HG02884 (cell line): ENCODE results near the gene STK38.
A peak's percentile ranks its signal among the peaks of the same experiment; 100 is the strongest.
"Not testable (repeated sequence)": the region's sequence is repeated elsewhere in the genome, so short reads cannot be mapped to it uniquely, and the experiment has no call there.

Experiments
- ATAC-seq: cut with Tn5 transposase; IDR thresholded peaks from one replicate; pipeline ENCODE4 v1.9.1; 2021; ENCODE audit warnings: mild to moderate bottlenecking, moderate library complexity; ENCODE audit not compliant: unreplicated experiment

STK38 gene

DNA sequence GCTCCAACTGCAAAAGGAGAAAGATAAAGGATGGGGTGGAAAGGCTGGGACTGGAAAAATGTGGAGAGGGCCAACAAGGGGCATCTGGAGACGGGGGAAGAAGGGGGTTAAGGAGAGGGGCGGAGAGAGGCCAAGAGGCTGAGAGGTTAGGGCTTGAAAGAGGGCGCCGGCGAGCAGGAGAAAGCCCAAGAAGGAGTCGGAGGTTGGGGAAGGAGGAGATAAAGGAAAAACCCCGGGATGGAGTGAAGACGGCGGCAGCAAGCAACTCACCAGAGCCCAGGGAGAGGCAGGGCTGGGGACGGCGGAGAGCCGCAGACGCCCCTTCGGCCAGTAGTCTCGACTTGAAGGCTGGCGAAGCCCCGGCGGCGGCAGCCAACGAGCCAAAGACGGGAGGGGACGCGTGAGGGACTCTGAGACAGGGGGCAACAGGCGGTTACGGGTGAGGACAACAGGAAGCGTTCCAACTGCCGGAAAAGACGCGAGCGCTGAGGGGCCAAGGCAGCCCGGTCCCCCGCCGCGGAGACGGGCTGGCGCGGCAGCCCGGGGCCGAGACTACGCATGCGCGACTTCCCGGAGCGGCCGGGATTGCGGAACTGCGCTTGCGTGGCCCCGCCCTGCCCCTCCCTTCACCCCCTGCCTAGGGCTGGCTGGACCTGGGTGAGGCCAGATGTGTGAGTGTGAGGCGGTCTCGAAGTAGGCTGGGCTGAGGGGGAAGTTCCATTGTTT, at the start of gene STK38:
TSS of gene STK38 (minus strand) at position 560 of the 726 bp plus-strand sequence. CDS start 7,277 bp downstream, outside the sequence.
- peak; percentile 68 for ATAC-seq

- no peak for ATAC-seq
Observed at GRCh38 chr6:36596356-36596755, 49.1 kb upstream of the STK38 start.

- ATAC-seq: no peak
Observed at GRCh38 chr6:36594816-36595643, 47.8 kb upstream of the STK38 start.

GRCh38 chr6:36594029-36594815, 46.9 kb upstream of the STK38 start, which contains the start of gene SRSF3:
Gene SRSF3, plus strand, starts transcription at chr6:36594362. Its CDS starts 2,401 bp downstream, at chr6:36596763.
- ATAC-seq: peak; percentile 90

DNA sequence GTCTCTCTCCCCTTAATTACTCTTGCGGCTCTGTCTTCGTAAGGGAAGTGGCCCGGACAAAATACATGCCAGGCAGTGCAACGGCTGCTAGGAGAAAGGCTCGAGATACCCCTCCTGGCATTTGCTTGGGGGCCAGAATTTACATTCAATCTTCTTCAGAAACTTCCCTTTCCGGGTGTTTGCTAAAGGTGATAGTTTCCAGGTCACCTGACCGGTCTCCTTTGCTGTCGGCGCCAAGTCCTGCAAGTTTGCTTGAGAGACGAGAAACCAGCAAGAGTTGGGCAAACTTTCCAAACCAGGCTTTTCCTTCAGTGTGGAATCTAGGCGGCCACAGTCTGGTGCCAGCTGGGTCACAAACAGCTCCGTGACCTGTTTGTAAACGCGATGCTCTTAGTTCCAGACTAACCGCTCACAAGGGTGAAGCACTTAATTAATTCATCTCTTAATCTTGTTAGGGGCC, 46.3 kb upstream of the STK38 start:
- ATAC-seq: no peak

DNA sequence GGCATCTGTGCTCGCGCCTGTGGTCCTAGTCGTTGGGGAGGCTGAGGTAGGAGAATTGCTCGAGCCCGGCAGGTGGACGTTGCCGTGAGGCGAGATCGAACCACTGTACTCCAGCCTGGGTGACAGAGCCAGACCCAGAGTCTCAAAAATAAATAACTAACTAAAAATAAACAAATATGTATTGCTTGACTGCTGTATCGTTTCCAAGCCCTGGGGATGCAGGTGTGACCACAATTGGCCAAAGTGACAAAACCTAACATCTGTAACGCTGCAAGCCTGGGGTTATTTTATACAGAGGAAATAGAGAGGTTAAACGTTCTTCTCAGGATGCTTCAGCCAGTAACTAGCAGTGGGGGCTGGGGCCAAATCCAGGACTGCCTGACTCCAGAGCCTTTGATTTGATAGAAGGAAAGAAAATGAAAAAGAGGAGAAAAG, 45.0 kb upstream of the STK38 start:
- ATAC-seq: no peak

- ATAC-seq: no peak
Observed at GRCh38 chr6:36590237-36590636, 43.0 kb upstream of the STK38 start.

DNA sequence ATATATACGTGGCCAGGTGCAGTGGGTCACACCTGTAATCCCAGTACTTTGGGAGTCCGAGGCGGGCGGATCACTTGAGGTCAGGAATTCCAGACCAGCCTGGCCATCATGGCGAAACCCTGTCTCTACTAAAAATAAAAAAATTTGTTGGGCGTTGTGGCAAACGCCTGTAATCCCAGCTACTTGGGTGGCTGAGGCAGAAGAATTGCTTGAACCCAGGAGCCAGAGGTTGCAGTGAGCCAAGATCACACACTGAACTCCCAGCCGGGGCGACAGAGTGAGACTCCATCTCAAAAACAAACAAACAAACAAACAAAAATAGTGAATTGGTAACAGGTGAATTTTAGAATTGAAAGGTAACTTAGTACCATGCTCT, 41.7 kb upstream of the STK38 start:
- not testable (repeated sequence) for ATAC-seq

GRCh38 chr6:36586606-36587005, 39.3 kb upstream of the STK38 start:
- ATAC-seq: no peak

- no peak for ATAC-seq
Observed at GRCh38 chr6:36581716-36582115, 34.4 kb upstream of the STK38 start.

- ATAC-seq: no peak
Observed at GRCh38 chr6:36580184-36580526, 32.9 kb upstream of the STK38 start.

- no peak for ATAC-seq
Observed at GRCh38 chr6:36578431-36578830, 31.2 kb upstream of the STK38 start.

- ATAC-seq: no peak
Observed at GRCh38 chr6:36578030-36578429, 30.8 kb upstream of the STK38 start.

DNA sequence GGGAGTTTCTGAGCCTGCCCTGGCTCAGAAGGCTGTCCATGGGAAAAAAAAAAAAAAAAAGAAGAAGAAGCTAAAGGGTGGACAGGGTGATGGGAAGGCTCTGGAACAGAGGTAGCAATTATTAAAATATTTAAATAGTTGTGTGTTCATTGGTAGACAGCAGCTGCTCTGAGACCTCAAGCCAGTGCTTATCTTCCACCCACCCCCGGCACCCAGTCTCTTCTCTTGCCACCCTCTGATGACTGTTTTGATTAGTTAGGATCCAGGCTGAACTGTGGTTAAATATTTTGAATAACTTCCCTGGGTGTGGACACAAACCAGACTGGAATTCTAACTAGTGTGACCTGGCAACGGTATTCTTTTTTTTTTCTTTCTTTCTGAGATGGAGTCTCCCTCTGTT, 30.0 kb upstream of the STK38 start:
- no peak for ATAC-seq

- no peak for ATAC-seq
Observed at GRCh38 chr6:36576578-36576977, 29.3 kb upstream of the STK38 start.

DNA sequence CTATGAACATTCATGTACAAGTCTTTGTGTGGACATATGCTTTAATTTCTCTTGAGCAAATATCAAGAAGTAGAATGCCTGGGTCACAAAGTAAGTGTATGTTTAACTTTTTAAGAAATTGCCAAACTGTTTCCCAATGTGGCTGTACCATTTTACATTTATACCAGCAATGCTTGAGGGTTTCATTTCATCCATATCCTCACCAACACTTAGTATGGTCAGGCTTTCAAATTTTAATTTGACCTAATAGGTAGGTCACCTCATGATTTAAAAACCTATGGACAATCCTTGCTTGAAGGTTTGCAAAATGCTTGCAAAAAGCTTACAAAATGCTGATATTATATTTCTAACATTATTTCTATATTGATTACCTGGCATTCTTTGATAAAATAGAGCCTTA, 27.4 kb upstream of the STK38 start:
- no peak for ATAC-seq

GRCh38 chr6:36572353-36573311, 25.4 kb upstream of the STK38 start:
- not testable (repeated sequence) for ATAC-seq

- ATAC-seq: no peak
Observed at GRCh38 chr6:36571122-36572043, 24.1 kb upstream of the STK38 start.

GRCh38 chr6:36570264-36570663, 23.0 kb upstream of the STK38 start:
- no peak for ATAC-seq
